HepG2 (cell line): ENCODE measurements around the gene SLC50A1. TPM values are rescaled to one million over a fixed set of nuclear protein-coding genes. Genes with fewer than 3 reads are reported as not detected.

Source experiments
- EHMT2 ChIP-seq: fragments of 200-600 bp; sonication (generic); IDR thresholded peaks from 2 replicates; pipeline ENCODE4 v1.7.0; 2017; ENCODE audit warnings: antibody characterized with exemption, low read depth, low read length, borderline replicate concordance
- GFI1 ChIP-seq: sonication (generic); formaldehyde crosslinking; IDR thresholded peaks from 2 replicates; pipeline ENCODE4 v1.5.0; 2020; ENCODE audit warnings: missing genetic modification reagents, mild to moderate bottlenecking, borderline replicate concordance
- HMGA1 ChIP-seq: sonication (generic); formaldehyde crosslinking; conservative IDR thresholded peaks from 2 replicates; pipeline ENCODE4 v1.4.0; 2020; ENCODE audit warnings: missing genetic modification reagents
- HOXA7 ChIP-seq: sonication (generic); formaldehyde crosslinking; IDR thresholded peaks from 2 replicates; pipeline ENCODE4 v1.8.1; 2022; ENCODE audit warnings: mild to moderate bottlenecking, missing genetic modification reagents, moderate library complexity
- KAT8 ChIP-seq: IDR thresholded peaks from 2 replicates; pipeline ENCODE4 v1.6.1; 2016; ENCODE audit warnings: missing genetic modification reagents, missing compliant biosample characterization
- MAFG ChIP-seq: sonication (generic); formaldehyde crosslinking; IDR thresholded peaks from 2 replicates; pipeline ENCODE4 v1.5.1; 2020; ENCODE audit warnings: mild to moderate bottlenecking, missing genetic modification reagents
- MTF1 ChIP-seq: sonication (generic); formaldehyde crosslinking; IDR thresholded peaks from 2 replicates; pipeline ENCODE4 v1.5.0; 2020; ENCODE audit warnings: missing genetic modification reagents
- NAIF1 ChIP-seq: sonication (generic); formaldehyde crosslinking; IDR thresholded peaks from 2 replicates; pipeline ENCODE4 v1.5.0; 2020; ENCODE audit warnings: mild to moderate bottlenecking, missing genetic modification reagents, borderline replicate concordance
- PAWR ChIP-seq: sonication (generic); formaldehyde crosslinking; IDR thresholded peaks from 2 replicates; pipeline ENCODE4 v1.4.0; 2020; ENCODE audit warnings: missing genetic modification reagents, mild to moderate bottlenecking, borderline replicate concordance
- REL ChIP-seq: sonication (generic); formaldehyde crosslinking; conservative IDR thresholded peaks from 2 replicates; pipeline ENCODE4 v1.8.0; 2022; ENCODE audit warnings: mild to moderate bottlenecking, missing genetic modification reagents, moderate library complexity
- SIN3B ChIP-seq: fragments of 150-350 bp; IDR thresholded peaks from 2 replicates; pipeline ENCODE4 v1.6.1; 2014; ENCODE audit warnings: low read length
- ZBTB1 ChIP-seq: sonication (generic); formaldehyde crosslinking; IDR thresholded peaks from 2 replicates; pipeline ENCODE4 v1.4.0; 2020; ENCODE audit warnings: missing genetic modification reagents, borderline replicate concordance
- ZNF138 ChIP-seq: sonication (generic); formaldehyde crosslinking; IDR thresholded peaks from 2 replicates; pipeline ENCODE4 v1.5.0; 2020; ENCODE audit warnings: mild to moderate bottlenecking, low read depth, missing genetic modification reagents
- ZNF549 ChIP-seq: sonication (generic); formaldehyde crosslinking; IDR thresholded peaks from 2 replicates; pipeline ENCODE4 v1.5.0; 2020; ENCODE audit warnings: missing genetic modification reagents
- ZNF75D ChIP-seq: sonication (generic); formaldehyde crosslinking; IDR thresholded peaks from 2 replicates; pipeline ENCODE4 v1.8.1; 2023; ENCODE audit warnings: missing genetic modification reagents, mild to moderate bottlenecking, borderline replicate concordance
- ZNF841 ChIP-seq: sonication (generic); formaldehyde crosslinking; IDR thresholded peaks from 2 replicates; pipeline ENCODE4 v1.8.1; 2023; ENCODE audit warnings: missing genetic modification reagents, borderline replicate concordance
- ZSCAN21 ChIP-seq: sonication (generic); formaldehyde crosslinking; IDR thresholded peaks from 2 replicates; pipeline ENCODE4 v1.8.0; 2022; ENCODE audit warnings: mild to moderate bottlenecking, missing genetic modification reagents, moderate library complexity, borderline replicate concordance
- ZZZ3 ChIP-seq: sonication (generic); formaldehyde crosslinking; IDR thresholded peaks from 2 replicates; pipeline ENCODE4 v1.4.0; 2020; ENCODE audit warnings: missing genetic modification reagents, mild to moderate bottlenecking, borderline replicate concordance
- polyA plus RNA-seq, 8 experiments: library from polyadenylated mRNA; depleted of rRNA in 3 of 8; stranded (reverse) in 7 of 8; unstranded in 1 of 8; fragments of >200 nt; fragmentation: Illumina TruSeq in 4 of 8; extraction: Trizol in 4 of 8; gene quantifications; 2 replicates each; pipeline versions ENCODE4 v1.2.1 to v1.2.3, GENCODE V29; 2011 to 2016; ENCODE audit warnings: low read depth in 4 of 8, missing spikeins in 1 of 8, mixed read lengths in 1 of 8; ENCODE audit not compliant: insufficient read depth in 1 of 8
- total RNA-seq, 5 experiments: library from RNA; depleted of rRNA; stranded (reverse); fragments of >200 nt; fragmentation: Illumina TruSeq; extraction: Trizol; gene quantifications; 2 replicates each; pipeline ENCODE4 v1.2.3, GENCODE V29; 2016; ENCODE audit warnings: low read depth in 1 of 5
- TF ChIP-seq, protein P1 (sequence below), 2 experiments: fragments of 450-650 bp in 1 of 2; sonication (generic) in 1 of 2; formaldehyde crosslinking in 1 of 2; IDR thresholded peaks; 2 replicates each; pipeline versions ENCODE4 v1.6.1 to v1.8.0; 2016 to 2022; ENCODE audit warnings: antibody characterized with exemption in 1 of 2, mild to moderate bottlenecking in 1 of 2, missing genetic modification reagents in 1 of 2
- TF ChIP-seq, protein P2 (sequence below): sonication (generic); formaldehyde crosslinking; IDR thresholded peaks from 2 replicates; pipeline ENCODE4 v1.5.1; 2020; ENCODE audit warnings: mild to moderate bottlenecking, moderate library complexity, missing genetic modification reagents

Gene SLC50A1
- total and polyA plus RNA-seq, 2 of the 13 experiments (the other 11 are each of a cell fraction or from before 2014, with no cell fraction given): 22.5 to 46.8 TPM

DNA sequence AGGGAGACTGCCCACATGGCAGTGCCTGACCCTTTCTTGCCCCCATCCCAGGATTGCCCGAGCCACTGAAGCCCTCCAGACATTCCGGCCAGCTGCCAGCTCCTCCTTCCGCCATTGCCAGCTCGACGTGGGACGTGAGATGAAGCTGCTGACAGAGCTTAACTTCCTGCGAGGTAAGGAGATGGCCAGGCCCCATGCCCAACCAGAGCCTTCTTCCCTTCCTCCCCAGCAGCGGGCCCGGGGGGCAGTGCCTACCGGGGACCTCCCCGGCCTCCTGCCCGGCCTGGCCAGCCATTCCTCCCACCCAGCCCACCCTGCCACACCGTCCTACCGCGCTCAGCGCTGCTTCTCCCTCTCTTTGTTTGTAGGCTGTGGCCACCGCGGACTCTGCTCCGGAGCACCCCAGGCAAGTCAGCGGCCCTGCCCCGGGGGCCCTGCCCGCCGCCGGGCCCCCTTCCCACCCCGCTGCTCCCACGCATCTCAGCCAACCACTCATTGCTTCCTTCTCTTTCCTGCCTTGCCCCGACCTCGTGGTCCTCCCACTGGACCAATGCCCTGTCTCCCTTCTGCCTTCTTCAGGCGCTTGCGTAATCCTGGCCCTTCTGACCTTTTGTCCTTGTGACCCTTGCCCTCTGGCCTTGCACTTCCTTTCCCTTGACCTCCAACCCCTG, 42.9 kb downstream of the SLC50A1 start (continued):
- TF ChIP-seq HOXA7 (CRISPR knock-in tag) (no peak), ZNF841 (CRISPR knock-in tag) (no peak), ZNF549 (no peak), ZSCAN21 (CRISPR knock-in tag) (0 out of 2 replicates have a peak, but pooled peaks have one; percentile 8), ZNF138 (CRISPR knock-in tag) (no peak), MTF1 (CRISPR knock-in tag) (no peak), MAFG (CRISPR knock-in tag) (no peak), ZBTB1 (CRISPR knock-in tag) (no peak), ZNF75D (no peak), KAT8 (no peak), REL (no peak), EHMT2 (no peak), GFI1 (CRISPR knock-in tag) (0 out of 2 replicates have a peak, but pooled peaks have one; percentile 21), PAWR (CRISPR knock-in tag) (no peak), ZZZ3 (CRISPR knock-in tag) (no peak), SIN3B (no peak), HMGA1 (CRISPR knock-in tag) (no peak), NAIF1 (CRISPR knock-in tag) (no peak)
- TF ChIP-seq, protein P1, sequence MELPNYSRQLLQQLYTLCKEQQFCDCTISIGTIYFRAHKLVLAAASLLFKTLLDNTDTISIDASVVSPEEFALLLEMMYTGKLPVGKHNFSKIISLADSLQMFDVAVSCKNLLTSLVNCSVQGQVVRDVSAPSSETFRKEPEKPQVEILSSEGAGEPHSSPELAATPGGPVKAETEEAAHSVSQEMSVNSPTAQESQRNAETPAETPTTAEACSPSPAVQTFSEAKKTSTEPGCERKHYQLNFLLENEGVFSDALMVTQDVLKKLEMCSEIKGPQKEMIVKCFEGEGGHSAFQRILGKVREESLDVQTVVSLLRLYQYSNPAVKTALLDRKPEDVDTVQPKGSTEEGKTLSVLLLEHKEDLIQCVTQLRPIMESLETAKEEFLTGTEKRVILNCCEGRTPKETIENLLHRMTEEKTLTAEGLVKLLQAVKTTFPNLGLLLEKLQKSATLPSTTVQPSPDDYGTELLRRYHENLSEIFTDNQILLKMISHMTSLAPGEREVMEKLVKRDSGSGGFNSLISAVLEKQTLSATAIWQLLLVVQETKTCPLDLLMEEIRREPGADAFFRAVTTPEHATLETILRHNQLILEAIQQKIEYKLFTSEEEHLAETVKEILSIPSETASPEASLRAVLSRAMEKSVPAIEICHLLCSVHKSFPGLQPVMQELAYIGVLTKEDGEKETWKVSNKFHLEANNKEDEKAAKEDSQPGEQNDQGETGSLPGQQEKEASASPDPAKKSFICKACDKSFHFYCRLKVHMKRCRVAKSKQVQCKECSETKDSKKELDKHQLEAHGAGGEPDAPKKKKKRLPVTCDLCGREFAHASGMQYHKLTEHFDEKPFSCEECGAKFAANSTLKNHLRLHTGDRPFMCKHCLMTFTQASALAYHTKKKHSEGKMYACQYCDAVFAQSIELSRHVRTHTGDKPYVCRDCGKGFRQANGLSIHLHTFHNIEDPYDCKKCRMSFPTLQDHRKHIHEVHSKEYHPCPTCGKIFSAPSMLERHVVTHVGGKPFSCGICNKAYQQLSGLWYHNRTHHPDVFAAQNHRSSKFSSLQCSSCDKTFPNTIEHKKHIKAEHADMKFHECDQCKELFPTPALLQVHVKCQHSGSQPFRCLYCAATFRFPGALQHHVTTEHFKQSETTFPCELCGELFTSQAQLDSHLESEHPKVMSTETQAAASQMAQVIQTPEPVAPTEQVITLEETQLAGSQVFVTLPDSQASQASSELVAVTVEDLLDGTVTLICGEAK (IDR thresholded peaks at IDR 0.05): no peak
- TF ChIP-seq, protein P1 (CRISPR knock-in tag; IDR thresholded peaks at IDR 0.05): no peak
- TF ChIP-seq, protein P2, sequence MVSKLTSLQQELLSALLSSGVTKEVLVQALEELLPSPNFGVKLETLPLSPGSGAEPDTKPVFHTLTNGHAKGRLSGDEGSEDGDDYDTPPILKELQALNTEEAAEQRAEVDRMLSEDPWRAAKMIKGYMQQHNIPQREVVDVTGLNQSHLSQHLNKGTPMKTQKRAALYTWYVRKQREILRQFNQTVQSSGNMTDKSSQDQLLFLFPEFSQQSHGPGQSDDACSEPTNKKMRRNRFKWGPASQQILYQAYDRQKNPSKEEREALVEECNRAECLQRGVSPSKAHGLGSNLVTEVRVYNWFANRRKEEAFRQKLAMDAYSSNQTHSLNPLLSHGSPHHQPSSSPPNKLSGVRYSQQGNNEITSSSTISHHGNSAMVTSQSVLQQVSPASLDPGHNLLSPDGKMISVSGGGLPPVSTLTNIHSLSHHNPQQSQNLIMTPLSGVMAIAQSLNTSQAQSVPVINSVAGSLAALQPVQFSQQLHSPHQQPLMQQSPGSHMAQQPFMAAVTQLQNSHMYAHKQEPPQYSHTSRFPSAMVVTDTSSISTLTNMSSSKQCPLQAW (CRISPR knock-in tag): 0 out of 2 replicates have a peak, but pooled peaks have one; percentile 5
